Suprapubic skin (tissue), 4 donors: ENCODE data around the gene FDX1. TPM values are rescaled to one million over a fixed set of nuclear protein-coding genes. Genes with fewer than 3 reads are reported as not detected.

ENCODE experiments used
- DNase-seq, 2 donors: peaks; one replicate each; pipeline ENCODE4 v3.0.0-alpha.2; 2019; ENCODE audit warnings: low spot score in 2 of 2
- H3K27ac ChIP-seq: fragments of 200-600 bp; sonication (generic); one replicate; pipeline ENCODE4 v1.5.1; 2019
- H3K27me3 ChIP-seq: fragments of 200-600 bp; sonication (generic); one replicate; pipeline ENCODE4 v1.5.1; 2019
- H3K36me3 ChIP-seq: fragments of 200-600 bp; sonication (generic); one replicate; pipeline ENCODE4 v1.5.1; 2019
- H3K4me1 ChIP-seq: fragments of 200-600 bp; sonication (generic); one replicate; pipeline ENCODE4 v1.5.1; 2019
- H3K4me3 ChIP-seq: fragments of 200-600 bp; sonication (generic); one replicate; pipeline ENCODE4 v1.5.1; 2019; ENCODE audit warnings: mild to moderate bottlenecking
- H3K9me3 ChIP-seq: fragments of 200-600 bp; sonication (generic); one replicate; pipeline ENCODE4 v1.5.1; 2019
- EP300 ChIP-seq: sonication (generic); formaldehyde crosslinking; IDR thresholded peaks from one replicate; pipeline ENCODE4 v1.6.1; 2017; ENCODE audit warnings: antibody characterized with exemption
- POLR2A ChIP-seq, 2 donors: fragments of 450-650 bp; IDR thresholded peaks; one replicate each; pipeline ENCODE4 v1.6.1; 2017; ENCODE audit warnings: antibody characterized with exemption in 2 of 2, mild to moderate bottlenecking in 2 of 2, moderate library complexity in 2 of 2
- POLR2AphosphoS5 ChIP-seq, 3 donors: sonication (generic); formaldehyde crosslinking; IDR thresholded peaks; one replicate each; pipeline ENCODE4 v1.6.1; 2017; ENCODE audit warnings: antibody characterized with exemption in 3 of 3
- WGBS: methylation state at CpG from one replicate; pipeline ENCODE4 v1.1.5; 2018; 5-methylcytosine and 5-hydroxymethylcytosine counted together
- total RNA-seq, 4 donors: library from RNA; depleted of rRNA; stranded (reverse); fragments of >200 nt; gene quantifications; one replicate each; pipeline ENCODE4 v1.1.0, GENCODE V29; 2016
- TF ChIP-seq, protein P1 (sequence below), 2 donors: fragments of 200-600 bp in 1 of 2; fragments of 450-650 bp in 1 of 2; sonication (generic) in 1 of 2; IDR thresholded peaks; one replicate each; pipeline ENCODE4 v1.5.1; 2016 to 2019; ENCODE audit warnings: antibody characterized with exemption in 2 of 2, mild to moderate bottlenecking in 1 of 2, moderate library complexity in 1 of 2

Gene FDX1
- total RNA-seq, 4 donors from 2014 or later: 6.0 to 14.6 (median 8.7) TPM

- 92% methylated on average over 3 of the region's 3 CpGs for WGBS
- TF ChIP-seq POLR2A (IDR thresholded peaks at IDR 0.05) (no peak), POLR2AphosphoS5 (IDR thresholded peaks at IDR 0.05) (no peak), EP300 (no peak)
- TF ChIP-seq, protein P1, sequence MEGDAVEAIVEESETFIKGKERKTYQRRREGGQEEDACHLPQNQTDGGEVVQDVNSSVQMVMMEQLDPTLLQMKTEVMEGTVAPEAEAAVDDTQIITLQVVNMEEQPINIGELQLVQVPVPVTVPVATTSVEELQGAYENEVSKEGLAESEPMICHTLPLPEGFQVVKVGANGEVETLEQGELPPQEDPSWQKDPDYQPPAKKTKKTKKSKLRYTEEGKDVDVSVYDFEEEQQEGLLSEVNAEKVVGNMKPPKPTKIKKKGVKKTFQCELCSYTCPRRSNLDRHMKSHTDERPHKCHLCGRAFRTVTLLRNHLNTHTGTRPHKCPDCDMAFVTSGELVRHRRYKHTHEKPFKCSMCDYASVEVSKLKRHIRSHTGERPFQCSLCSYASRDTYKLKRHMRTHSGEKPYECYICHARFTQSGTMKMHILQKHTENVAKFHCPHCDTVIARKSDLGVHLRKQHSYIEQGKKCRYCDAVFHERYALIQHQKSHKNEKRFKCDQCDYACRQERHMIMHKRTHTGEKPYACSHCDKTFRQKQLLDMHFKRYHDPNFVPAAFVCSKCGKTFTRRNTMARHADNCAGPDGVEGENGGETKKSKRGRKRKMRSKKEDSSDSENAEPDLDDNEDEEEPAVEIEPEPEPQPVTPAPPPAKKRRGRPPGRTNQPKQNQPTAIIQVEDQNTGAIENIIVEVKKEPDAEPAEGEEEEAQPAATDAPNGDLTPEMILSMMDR (IDR thresholded peaks at IDR 0.05): no peak
- H3K9me3 ChIP-seq: no peaks in the 10 kb centered on the region
These were observed 4.8 kb upstream of the FDX1 start for GRCh38 chr11:110424775-110425444.

GRCh38 chr11:110425751-110426545 lies 3.8 kb upstream of the FDX1 start:
- Histone ChIP-seq H3K27me3 (no peaks in the 10 kb centered on the region), H3K4me1 (peaks cover 8% of the 10 kb centered on the region), H3K4me3 (no peak overlapping the region), H3K9me3 (no peaks in the 10 kb centered on the region), H3K36me3 (no peaks in the 10 kb centered on the region), H3K27ac (no peak overlapping the region)
- TF ChIP-seq POLR2AphosphoS5 (IDR thresholded peaks at IDR 0.05) (no peak), POLR2A (IDR thresholded peaks at IDR 0.05) (no peak), EP300 (no peak)
- TF ChIP-seq, protein P1 (IDR thresholded peaks at IDR 0.05): no peak
- DNase-seq: no peak
- WGBS: 77% methylated on average over 9 of the region's 9 CpGs

More at GRCh38 chr11:110424775-110425444, 4.8 kb upstream of the FDX1 start:
- no peak overlapping the region for H3K4me3 ChIP-seq
- no peaks in the 10 kb centered on the region for H3K27me3 ChIP-seq
- no peaks in the 10 kb centered on the region for H3K36me3 ChIP-seq
- H3K4me1 ChIP-seq: peaks cover 7% of the 10 kb centered on the region
- DNase-seq: no peak
- no peak overlapping the region for H3K27ac ChIP-seq

- DNase-seq: no peak
- Histone ChIP-seq H3K27me3 (no peaks in the 10 kb centered on the region), H3K9me3 (no peaks in the 10 kb centered on the region), H3K4me3 (no peak overlapping the region), H3K36me3 (no peaks in the 10 kb centered on the region), H3K4me1 (peaks cover 29% of the 10 kb centered on the region), H3K27ac (no peak overlapping the region)
- TF ChIP-seq EP300 (no peak), POLR2A (IDR thresholded peaks at IDR 0.05) (no peak), POLR2AphosphoS5 (IDR thresholded peaks at IDR 0.05) (no peak)
- TF ChIP-seq, protein P1 (IDR thresholded peaks at IDR 0.05): no peak
- WGBS: 88% methylated on average over 2 of the region's 2 CpGs
These were observed 1.7 kb upstream of the FDX1 start for GRCh38 chr11:110428040-110428439.

GRCh38 chr11:110428956-110429730 lies 605 bp upstream of the FDX1 start:
- H3K27ac ChIP-seq: peak overlapping the region; percentile 94
- TF ChIP-seq, protein P1 (IDR thresholded peaks at IDR 0.05): no peak
- TF ChIP-seq EP300 (no peak), POLR2A (IDR thresholded peaks at IDR 0.05) (no peak), POLR2AphosphoS5 (IDR thresholded peaks at IDR 0.05) (no peak)
- peak overlapping the region; percentile 62 for H3K4me3 ChIP-seq
- DNase-seq: no peak
- H3K27me3 ChIP-seq: no peaks in the 10 kb centered on the region
- H3K9me3 ChIP-seq: no peaks in the 10 kb centered on the region
- H3K36me3 ChIP-seq: no peaks in the 10 kb centered on the region
- WGBS: 56% methylated on average over 10 of the region's 10 CpGs
- H3K4me1 ChIP-seq: peaks cover 40% of the 10 kb centered on the region
